Spleen (tissue), 7 donors: Measurements from ENCODE around the gene CCR9.

Experiments
- POLR2A ChIP-seq, 3 donors: fragments of 450-650 bp; IDR thresholded peaks; one replicate each; pipeline ENCODE4 v1.5.1; 2017; ENCODE audit warnings: antibody characterized with exemption in 3 of 3, mild to moderate bottlenecking in 1 of 3
- TF ChIP-seq, protein P1 (sequence below), 11 experiments: fragments of 200-600 bp in 7 of 11; fragments of 450-650 bp in 4 of 11; sonication (generic) in 4 of 11; IDR thresholded peaks in 8 of 11; conservative IDR thresholded peaks in 3 of 11; 1 replicate in 7 of 11; 2 replicates in 4 of 11; pipeline versions ENCODE4 v1.4.0 to v1.8.0; 2016 to 2021; ENCODE audit warnings: antibody characterized with exemption in 11 of 11, inconsistent platforms in 4 of 11, mild to moderate bottlenecking in 1 of 11
- donor health status: DM: no; HTN: no; CAD: no; lungs with moderate emphysema.
- donor health status: DM: no; HTN: no; CAD: no.
- donor health status: DM: no; HTN: no; CAD: no.

DNA sequence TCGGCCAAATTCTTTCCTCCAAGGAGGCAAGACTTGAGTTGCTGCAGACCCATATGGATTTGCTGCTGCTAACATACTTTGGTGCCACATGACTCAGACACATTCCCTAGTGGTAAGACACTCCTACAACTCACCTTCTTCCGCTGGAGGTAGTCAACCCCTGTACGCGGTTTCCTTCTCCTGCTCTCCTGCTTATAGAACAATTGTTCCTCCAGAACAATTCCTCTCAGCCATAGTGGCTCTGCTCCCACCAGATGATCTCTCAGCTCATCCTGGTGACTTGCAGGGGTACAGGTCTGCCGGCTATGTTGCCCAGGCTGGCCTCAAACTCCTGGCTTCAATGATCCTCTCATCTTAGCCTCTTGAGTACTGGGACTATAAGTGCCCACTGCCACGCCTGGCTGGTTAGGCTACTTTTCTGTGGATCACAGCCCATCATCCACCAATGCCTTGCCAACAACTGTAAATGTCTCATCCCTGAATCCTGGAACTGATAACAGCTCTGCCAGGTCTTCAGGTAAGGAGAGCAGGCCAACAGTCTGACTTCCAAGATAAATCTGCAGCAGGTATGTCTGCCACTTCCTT lies 54.5 kb downstream of the CCR9 start:
- TF ChIP-seq, protein P1, sequence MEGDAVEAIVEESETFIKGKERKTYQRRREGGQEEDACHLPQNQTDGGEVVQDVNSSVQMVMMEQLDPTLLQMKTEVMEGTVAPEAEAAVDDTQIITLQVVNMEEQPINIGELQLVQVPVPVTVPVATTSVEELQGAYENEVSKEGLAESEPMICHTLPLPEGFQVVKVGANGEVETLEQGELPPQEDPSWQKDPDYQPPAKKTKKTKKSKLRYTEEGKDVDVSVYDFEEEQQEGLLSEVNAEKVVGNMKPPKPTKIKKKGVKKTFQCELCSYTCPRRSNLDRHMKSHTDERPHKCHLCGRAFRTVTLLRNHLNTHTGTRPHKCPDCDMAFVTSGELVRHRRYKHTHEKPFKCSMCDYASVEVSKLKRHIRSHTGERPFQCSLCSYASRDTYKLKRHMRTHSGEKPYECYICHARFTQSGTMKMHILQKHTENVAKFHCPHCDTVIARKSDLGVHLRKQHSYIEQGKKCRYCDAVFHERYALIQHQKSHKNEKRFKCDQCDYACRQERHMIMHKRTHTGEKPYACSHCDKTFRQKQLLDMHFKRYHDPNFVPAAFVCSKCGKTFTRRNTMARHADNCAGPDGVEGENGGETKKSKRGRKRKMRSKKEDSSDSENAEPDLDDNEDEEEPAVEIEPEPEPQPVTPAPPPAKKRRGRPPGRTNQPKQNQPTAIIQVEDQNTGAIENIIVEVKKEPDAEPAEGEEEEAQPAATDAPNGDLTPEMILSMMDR (IDR thresholded peaks at IDR 0.05 in 8 of 11, conservative IDR thresholded peaks at IDR 0.05 in 3 of 11): no peak
- TF ChIP-seq POLR2A (IDR thresholded peaks at IDR 0.05): no peak
